IMR-90 (cell line): ENCODE measurements around the gene GJA8.
"Not testable (repeated sequence)": the region's sequence is repeated elsewhere in the genome, so short reads cannot be mapped to it uniquely, and the experiment has no call there.

Experiments
- BHLHE40 ChIP-seq: fragments of 150-350 bp; IDR thresholded peaks from 2 replicates; pipeline ENCODE4 v1.6.1; 2016; ENCODE audit warnings: mild to moderate bottlenecking, low read depth, low read length
- CEBPB ChIP-seq: IDR thresholded peaks from 2 replicates; pipeline ENCODE4 v1.6.1; 2012; ENCODE audit warnings: low read depth, low read length, improper control_type of control experiment
- CHD1 ChIP-seq: IDR thresholded peaks from 2 replicates; pipeline ENCODE4 v1.6.1; 2012; ENCODE audit warnings: low read depth, low read length, improper control_type of control experiment
- MAFK ChIP-seq: IDR thresholded peaks from 2 replicates; pipeline ENCODE4 v1.6.1; 2012; ENCODE audit warnings: low read depth, low read length, improper control_type of control experiment
- MXI1 ChIP-seq: IDR thresholded peaks from 2 replicates; pipeline ENCODE4 v1.6.1; 2012; ENCODE audit warnings: low read depth, mild to moderate bottlenecking, low read length, moderate library complexity, borderline replicate concordance
- NFE2L2 ChIP-seq: fragments of 150-350 bp; IDR thresholded peaks from 2 replicates; pipeline ENCODE4 v1.6.1; 2016; ENCODE audit warnings: low read depth, mild to moderate bottlenecking, low read length
- POLR2A ChIP-seq: IDR thresholded peaks from 2 replicates; pipeline ENCODE4 v1.6.1; 2012; ENCODE audit warnings: mild to moderate bottlenecking, low read depth, low read length
- RAD21 ChIP-seq: IDR thresholded peaks from 2 replicates; pipeline ENCODE4 v1.6.1; 2012; ENCODE audit warnings: low read length, improper control_type of control experiment
- RCOR1 ChIP-seq: IDR thresholded peaks from 2 replicates; pipeline ENCODE4 v1.6.1; 2012; ENCODE audit warnings: mild to moderate bottlenecking, low read length, improper control_type of control experiment; ENCODE audit not compliant: insufficient replicate concordance
- RFX5 ChIP-seq: IDR thresholded peaks from 2 replicates; pipeline ENCODE4 v1.8.0; 2012; ENCODE audit warnings: low read depth, mild to moderate bottlenecking, low read length, moderate library complexity
- SMC3 ChIP-seq: fragments of 150-350 bp; IDR thresholded peaks from 2 replicates; pipeline ENCODE4 v1.6.1; 2016; ENCODE audit warnings: low read depth, mild to moderate bottlenecking, antibody characterized with exemption, low read length, moderate library complexity
- TF ChIP-seq, protein P1 (sequence below): conservative IDR thresholded peaks from 2 replicates; pipeline ENCODE4 v1.5.1; 2012; ENCODE audit warnings: mild to moderate bottlenecking, low read depth, low read length, improper control_type of control experiment
- TF ChIP-seq, protein P2 (sequence below): fragments of 150-350 bp; IDR thresholded peaks from 2 replicates; pipeline ENCODE4 v1.6.1; 2016; ENCODE audit warnings: low read depth, mild to moderate bottlenecking, low read length, moderate library complexity, borderline replicate concordance

DNA sequence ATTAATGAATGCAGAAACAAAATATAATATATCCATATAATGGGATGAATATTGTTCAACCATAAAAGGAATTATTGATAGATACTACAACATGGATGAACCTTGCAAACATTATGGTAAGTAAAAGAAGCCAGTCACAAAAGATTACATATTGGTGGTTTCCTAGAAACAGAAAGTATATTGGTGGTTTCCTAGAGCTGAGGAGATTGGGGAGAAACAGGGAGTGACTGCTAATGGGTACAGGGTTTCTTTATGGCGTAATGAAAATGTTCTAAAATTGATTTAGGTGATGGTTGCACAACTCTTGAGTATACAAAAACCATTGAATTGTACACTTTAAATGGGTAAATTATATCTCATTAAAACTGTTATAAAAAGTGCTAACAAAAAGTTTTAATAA, 40.0 kb downstream of the GJA8 start:
- TF ChIP-seq, protein P1, sequence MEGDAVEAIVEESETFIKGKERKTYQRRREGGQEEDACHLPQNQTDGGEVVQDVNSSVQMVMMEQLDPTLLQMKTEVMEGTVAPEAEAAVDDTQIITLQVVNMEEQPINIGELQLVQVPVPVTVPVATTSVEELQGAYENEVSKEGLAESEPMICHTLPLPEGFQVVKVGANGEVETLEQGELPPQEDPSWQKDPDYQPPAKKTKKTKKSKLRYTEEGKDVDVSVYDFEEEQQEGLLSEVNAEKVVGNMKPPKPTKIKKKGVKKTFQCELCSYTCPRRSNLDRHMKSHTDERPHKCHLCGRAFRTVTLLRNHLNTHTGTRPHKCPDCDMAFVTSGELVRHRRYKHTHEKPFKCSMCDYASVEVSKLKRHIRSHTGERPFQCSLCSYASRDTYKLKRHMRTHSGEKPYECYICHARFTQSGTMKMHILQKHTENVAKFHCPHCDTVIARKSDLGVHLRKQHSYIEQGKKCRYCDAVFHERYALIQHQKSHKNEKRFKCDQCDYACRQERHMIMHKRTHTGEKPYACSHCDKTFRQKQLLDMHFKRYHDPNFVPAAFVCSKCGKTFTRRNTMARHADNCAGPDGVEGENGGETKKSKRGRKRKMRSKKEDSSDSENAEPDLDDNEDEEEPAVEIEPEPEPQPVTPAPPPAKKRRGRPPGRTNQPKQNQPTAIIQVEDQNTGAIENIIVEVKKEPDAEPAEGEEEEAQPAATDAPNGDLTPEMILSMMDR = not testable (repeated sequence)
- TF ChIP-seq POLR2A, SMC3, MXI1, RCOR1, RFX5, RAD21, MAFK, CEBPB, BHLHE40, CHD1, NFE2L2: not testable (repeated sequence)
- TF ChIP-seq, protein P2, sequence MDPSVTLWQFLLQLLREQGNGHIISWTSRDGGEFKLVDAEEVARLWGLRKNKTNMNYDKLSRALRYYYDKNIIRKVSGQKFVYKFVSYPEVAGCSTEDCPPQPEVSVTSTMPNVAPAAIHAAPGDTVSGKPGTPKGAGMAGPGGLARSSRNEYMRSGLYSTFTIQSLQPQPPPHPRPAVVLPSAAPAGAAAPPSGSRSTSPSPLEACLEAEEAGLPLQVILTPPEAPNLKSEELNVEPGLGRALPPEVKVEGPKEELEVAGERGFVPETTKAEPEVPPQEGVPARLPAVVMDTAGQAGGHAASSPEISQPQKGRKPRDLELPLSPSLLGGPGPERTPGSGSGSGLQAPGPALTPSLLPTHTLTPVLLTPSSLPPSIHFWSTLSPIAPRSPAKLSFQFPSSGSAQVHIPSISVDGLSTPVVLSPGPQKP = not testable (repeated sequence)
